Measurements from ENCODE around the gene C1orf210.

Gene C1orf210

GRCh38 chr1:43285269-43285990 is at the start of gene C1orf210:
Gene C1orf210 (minus strand): TSS chr1:43285581. CDS start chr1:43283270, 2,311 bp downstream.
- no peak for DNase-seq

GRCh38 chr1:43334453-43335205 is 49.2 kb upstream of the C1orf210 start:
- no peak for DNase-seq

GRCh38 chr1:43331688-43332087 is 46.3 kb upstream of the C1orf210 start:
- DNase-seq = no peak

- DNase-seq = peak; percentile 25 to 89
These were observed 44.8 kb upstream of the C1orf210 start for GRCh38 chr1:43329995-43330751.

GRCh38 chr1:43327549-43328292 is 42.3 kb upstream of the C1orf210 start:
- DNase-seq = no peak

GRCh38 chr1:43325381-43325780 is 40.0 kb upstream of the C1orf210 start:
- DNase-seq = no peak

- peak in 1 of 2 donors; percentile 40 for DNase-seq
These were observed 39.4 kb upstream of the C1orf210 start for GRCh38 chr1:43324810-43325209.

GRCh38 chr1:43322506-43322905 is 37.1 kb upstream of the C1orf210 start:
- no peak for DNase-seq

GRCh38 chr1:43321331-43321891 is 36.0 kb upstream of the C1orf210 start:
- no peak for DNase-seq

GRCh38 chr1:43319766-43320165 is 34.4 kb upstream of the C1orf210 start:
- no peak for DNase-seq

GRCh38 chr1:43319288-43319687 is 33.9 kb upstream of the C1orf210 start:
- no peak for DNase-seq

- DNase-seq = no peak
These were observed 33.5 kb upstream of the C1orf210 start for GRCh38 chr1:43318831-43319230.

GRCh38 chr1:43317817-43318471 is 32.6 kb upstream of the C1orf210 start:
- DNase-seq = no peak

- DNase-seq = no peak
These were observed 31.5 kb upstream of the C1orf210 start for GRCh38 chr1:43316738-43317520.

GRCh38 chr1:43315963-43316737 is 30.8 kb upstream of the C1orf210 start:
- DNase-seq = no peak

GRCh38 chr1:43315481-43315880 is 30.1 kb upstream of the C1orf210 start:
- DNase-seq = no peak

- no peak for DNase-seq
These were observed 28.9 kb upstream of the C1orf210 start for GRCh38 chr1:43314233-43314632.

- no peak for DNase-seq
These were observed 28.4 kb upstream of the C1orf210 start for GRCh38 chr1:43313771-43314170.

- DNase-seq = no peak
These were observed 27.5 kb upstream of the C1orf210 start for GRCh38 chr1:43312663-43313515.
